Measurements from ENCODE around the gene TMEM132C. TPM values are rescaled to one million over a fixed set of nuclear protein-coding genes. Genes with fewer than 3 reads are reported as not detected.

The TMEM132C gene
- total and polyA plus RNA-seq, 2 of the 4 experiments (the other 2 are of a cell fraction), result not detected

- CTCF ChIA-PET, result no interaction called here
- POLR2A ChIA-PET (ENCODE audit: unreplicated experiment), result no interaction called here
These were observed 72.2 kb downstream of the TMEM132C start for GRCh38 chr12:128339126-128339520.

More at GRCh38 chr12:128339126-128339520, 72.2 kb downstream of the TMEM132C start:
- no peak overlapping the region for H2AK9ac ChIP-seq (replicated peaks; ENCODE audit: low read depth, low read length, poor library complexity)
- H3K4me3 ChIP-seq (ENCODE audit: insufficient read depth, low read depth, low read length), result no peak overlapping the region
- H2AFZ ChIP-seq (replicated peaks; ENCODE audit: low read length, poor library complexity), result no peak overlapping the region
- no peak overlapping the region for H3K18ac ChIP-seq (ENCODE audit: low read depth, low read length)
- no peak overlapping the region for H2BK15ac ChIP-seq (ENCODE audit: low read depth, low read length)
- no peak overlapping the region for H3K56ac ChIP-seq (ENCODE audit: extremely low read depth, insufficient read depth, low read length)
- no peak overlapping the region for H3K27ac ChIP-seq (ENCODE audit: insufficient read depth, low read length)
- DNase-seq, result no peak
- H3K36me3 ChIP-seq (ENCODE audit: control insufficient read depth, insufficient read depth, low read length), result no peaks in the 10 kb centered on the region
- H4K20me1 ChIP-seq (ENCODE audit: insufficient read depth, low read length), result no peaks in the 10 kb centered on the region
- BruUV-seq (replicated peaks), result no TSS peak
- H3K4me2 ChIP-seq (ENCODE audit: low read depth, low read length), result no peak overlapping the region
- no peak for TF ChIP-seq CTCF (conservative IDR thresholded peaks at IDR 0.05; ENCODE audit: low read depth, low read length)
- TF ChIP-seq MAZ (IDR thresholded peaks at IDR 0.05; ENCODE audit: borderline replicate concordance, low read depth, low read length), result no peak
- TF ChIP-seq RCOR1 (IDR thresholded peaks at IDR 0.05; ENCODE audit: insufficient replicate concordance, low read length), result no peak
- TF ChIP-seq BHLHE40 (IDR thresholded peaks at IDR 0.05; ENCODE audit: low read depth, low read length), result no peak
- TF ChIP-seq RAD21 (IDR thresholded peaks at IDR 0.05; ENCODE audit: low read length), result no peak
- no peak overlapping the region for H2AK5ac ChIP-seq (ENCODE audit: low read depth, low read length)
- H2BK20ac ChIP-seq (ENCODE audit: low read depth, low read length), result no peak overlapping the region
- H3K4me1 ChIP-seq (ENCODE audit: control insufficient read depth, insufficient read depth, low read length), result no peaks in the 10 kb centered on the region
- in situ Hi-C loops (cut with MboI; ENCODE audit: low sequenced_read_pairs) (no loop called here), dilution Hi-C loops (cut with HindIII; ENCODE audit: low sequenced_read_pairs, unreplicated experiment) (no loop called here), intact Hi-C loops (cut with micrococcal nuclease) (no loop called here)
- no CpG with 5 or more reads among the region's 6 CpGs for WGBS, 2 experiments (ENCODE audit: extremely low coverage in 2 of 2, insufficient read length in 1 of 2)
- H3K14ac ChIP-seq (replicated peaks; ENCODE audit: low read depth, low read length), result no peak overlapping the region
- H4K91ac ChIP-seq (ENCODE audit: insufficient read depth, low read depth, low read length), result no peak overlapping the region
- no peak overlapping the region for H2BK5ac ChIP-seq (ENCODE audit: low read depth, low read length, poor library complexity, severe bottlenecking)
- H2BK120ac ChIP-seq (ENCODE audit: low read depth, low read length), result no peak overlapping the region
- no peaks in the 10 kb centered on the region for H3K27me3 ChIP-seq (ENCODE audit: control insufficient read depth, insufficient read depth, low read length)
- no peaks in the 10 kb centered on the region for H3K79me1 ChIP-seq (ENCODE audit: low read depth in 1 of 2, low read length in 2 of 2)
- peaks cover 17% of the 10 kb centered on the region for H3K9me3 ChIP-seq (ENCODE audit: control insufficient read depth, insufficient read depth, low read length)
- H3K9ac ChIP-seq (ENCODE audit: low read depth, low read length), result no peak overlapping the region
- H4K8ac ChIP-seq (ENCODE audit: low read depth in 2 of 2, low read length in 2 of 2), result no peak overlapping the region
- H3K9me1 ChIP-seq (ENCODE audit: insufficient read depth, low read length), result no peaks in the 10 kb centered on the region
- no peak overlapping the region for H3K23ac ChIP-seq (ENCODE audit: low read depth, low read length)
- ATAC-seq (ENCODE audit: low read depth), result no peak
- no peak overlapping the region for H4K5ac ChIP-seq (ENCODE audit: low read depth, low read length)
- H3K4ac ChIP-seq (ENCODE audit: low read depth, low read length), result no peak overlapping the region

All from IMR-90 (cell line).